Measurements from ENCODE around the gene MACROD2.

The MACROD2 gene

DNA sequence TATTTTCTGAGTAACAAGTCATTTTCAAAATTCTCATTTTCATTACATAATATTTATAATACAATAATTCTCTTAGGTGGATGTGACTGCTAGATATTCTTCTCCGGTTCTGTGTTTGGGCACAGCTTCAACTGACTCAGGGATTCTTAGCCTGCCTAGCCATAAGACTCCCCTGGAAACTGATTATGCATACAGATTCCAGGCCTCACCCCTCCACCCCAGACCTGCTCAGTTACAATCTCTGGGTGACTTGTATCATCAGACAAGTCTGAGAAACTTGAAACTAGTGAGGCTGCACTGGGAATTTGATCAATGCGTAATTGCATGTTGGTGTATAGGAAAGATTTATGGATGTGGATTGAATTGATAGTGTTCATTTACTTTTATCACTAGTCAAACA, 316.7 kb downstream of the MACROD2 start:
- CTCF ChIA-PET, result no interaction called here
- POLR2A ChIA-PET, result no interaction called here
- Histone ChIP-seq H3K27ac (ENCODE audit: extremely low read depth, low read depth, low read length) (no peak overlapping the region), H3K9me3 (ENCODE audit: control insufficient read depth, insufficient read depth, low read depth, low read length) (no peaks in the 10 kb centered on the region), H3K4me1 (ENCODE audit: control insufficient read depth, insufficient read depth, low read length) (no peaks in the 10 kb centered on the region), H3K36me3 (ENCODE audit: control insufficient read depth in 2 of 2, insufficient read depth in 1 of 2, low read length in 2 of 2) (no peaks in the 10 kb centered on the region), H3K4me3 (ENCODE audit: low read depth, low read length) (no peak overlapping the region)
- no peak for TF ChIP-seq YY1 (tag by site-specific recombination; IDR thresholded peaks at IDR 0.05)
- no peak for TF ChIP-seq ZSCAN23 (tag by site-specific recombination; IDR thresholded peaks at IDR 0.05)
- no peak for TF ChIP-seq GLI2 (tag by site-specific recombination; IDR thresholded peaks at IDR 0.05; ENCODE audit: borderline replicate concordance, low read depth)
- TF ChIP-seq ZNF114 (tag by site-specific recombination; IDR thresholded peaks at IDR 0.05), result no peak

DNA sequence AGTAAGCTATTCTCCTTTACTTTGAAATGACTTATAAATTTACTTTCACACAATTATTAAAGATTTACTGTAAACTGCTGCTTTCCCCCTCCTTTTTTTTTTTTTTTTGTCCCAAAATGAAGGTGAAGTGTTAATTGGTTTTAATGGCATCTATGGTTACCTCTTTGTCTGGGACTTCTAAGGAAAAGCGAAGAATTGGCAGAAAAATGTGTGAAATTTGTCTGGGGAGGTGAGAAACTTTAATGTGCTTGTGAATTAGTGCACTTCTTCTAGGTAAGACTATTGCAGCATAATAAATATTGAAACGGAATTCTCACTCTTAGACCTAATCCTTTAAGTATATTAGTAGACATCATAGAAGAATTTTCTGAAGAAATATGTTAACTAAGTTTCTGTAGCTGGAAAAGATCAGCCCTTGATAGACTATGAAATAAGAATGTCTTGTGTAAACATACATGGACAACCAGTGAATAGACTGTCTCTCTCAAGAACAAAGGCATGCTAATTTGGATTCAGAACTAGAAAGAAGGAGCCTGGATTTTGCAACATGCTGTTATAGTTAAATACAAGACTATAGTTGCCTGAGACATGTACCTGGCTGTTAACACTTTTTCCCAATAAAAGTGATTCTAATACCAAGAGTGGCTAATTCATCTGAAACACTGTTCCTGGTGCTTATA, 318.2 kb downstream of the MACROD2 start:
- ChIA-PET POLR2A (no interaction called here), CTCF (interaction anchor here (0.6 kb wide), 1 partner anchor 464 kb away, joined by 4 read pairs; no protein-coding TSS in a partner anchor)
- no peak overlapping the region for H3K4me3 ChIP-seq (ENCODE audit: low read depth, low read length)
- H3K27ac ChIP-seq (ENCODE audit: extremely low read depth, low read depth, low read length), result no peak overlapping the region
- TF ChIP-seq ZBTB17 (tag by site-specific recombination; IDR thresholded peaks at IDR 0.05) (no peak), ZNF549 (tag by site-specific recombination; IDR thresholded peaks at IDR 0.05) (no peak)
- TF ChIP-seq, protein P1, sequence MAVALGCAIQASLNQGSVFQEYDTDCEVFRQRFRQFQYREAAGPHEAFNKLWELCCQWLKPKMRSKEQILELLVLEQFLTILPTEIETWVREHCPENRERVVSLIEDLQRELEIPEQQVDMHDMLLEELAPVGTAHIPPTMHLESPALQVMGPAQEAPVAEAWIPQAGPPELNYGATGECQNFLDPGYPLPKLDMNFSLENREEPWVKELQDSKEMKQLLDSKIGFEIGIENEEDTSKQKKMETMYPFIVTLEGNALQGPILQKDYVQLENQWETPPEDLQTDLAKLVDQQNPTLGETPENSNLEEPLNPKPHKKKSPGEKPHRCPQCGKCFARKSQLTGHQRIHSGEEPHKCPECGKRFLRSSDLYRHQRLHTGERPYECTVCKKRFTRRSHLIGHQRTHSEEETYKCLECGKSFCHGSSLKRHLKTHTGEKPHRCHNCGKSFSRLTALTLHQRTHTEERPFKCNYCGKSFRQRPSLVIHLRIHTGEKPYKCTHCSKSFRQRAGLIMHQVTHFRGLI (tag by site-specific recombination; IDR thresholded peaks at IDR 0.05), result no peak
- no peaks in the 10 kb centered on the region for H3K4me1 ChIP-seq (ENCODE audit: control insufficient read depth, insufficient read depth, low read length)
- H3K36me3 ChIP-seq (ENCODE audit: control insufficient read depth in 2 of 2, insufficient read depth in 1 of 2, low read length in 2 of 2), result no peaks in the 10 kb centered on the region
- H3K9me3 ChIP-seq (ENCODE audit: control insufficient read depth, insufficient read depth, low read depth, low read length), result no peaks in the 10 kb centered on the region

DNA sequence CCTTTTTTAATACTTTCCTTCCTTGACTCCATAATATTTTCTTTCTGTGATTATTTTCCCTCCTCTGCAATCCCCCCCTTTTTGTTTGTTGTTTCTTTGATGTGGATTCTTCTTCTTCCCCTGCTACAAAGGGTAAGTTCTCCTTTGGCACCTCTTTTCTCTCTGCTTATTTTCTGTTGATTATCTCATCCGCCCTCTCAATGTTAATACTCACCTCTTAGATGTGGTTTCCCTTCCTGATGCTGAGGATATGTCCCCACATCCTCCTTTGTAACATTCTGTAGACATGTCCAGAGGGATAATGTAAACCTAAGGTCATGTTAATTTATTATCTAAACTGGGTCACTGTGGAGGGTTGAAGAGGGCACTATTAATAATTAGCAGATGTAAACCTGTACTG, 324.4 kb downstream of the MACROD2 start:
- TF ChIP-seq ZNF138 (tag by site-specific recombination; IDR thresholded peaks at IDR 0.05; ENCODE audit: borderline replicate concordance) (no peak), ZNF596 (tag by site-specific recombination; IDR thresholded peaks at IDR 0.05) (no peak), ZNF311 (tag by site-specific recombination; IDR thresholded peaks at IDR 0.05; ENCODE audit: borderline replicate concordance) (no peak), ZNF777 (tag by site-specific recombination; IDR thresholded peaks at IDR 0.05; ENCODE audit: borderline replicate concordance) (no peak)
- TF ChIP-seq, protein P2, sequence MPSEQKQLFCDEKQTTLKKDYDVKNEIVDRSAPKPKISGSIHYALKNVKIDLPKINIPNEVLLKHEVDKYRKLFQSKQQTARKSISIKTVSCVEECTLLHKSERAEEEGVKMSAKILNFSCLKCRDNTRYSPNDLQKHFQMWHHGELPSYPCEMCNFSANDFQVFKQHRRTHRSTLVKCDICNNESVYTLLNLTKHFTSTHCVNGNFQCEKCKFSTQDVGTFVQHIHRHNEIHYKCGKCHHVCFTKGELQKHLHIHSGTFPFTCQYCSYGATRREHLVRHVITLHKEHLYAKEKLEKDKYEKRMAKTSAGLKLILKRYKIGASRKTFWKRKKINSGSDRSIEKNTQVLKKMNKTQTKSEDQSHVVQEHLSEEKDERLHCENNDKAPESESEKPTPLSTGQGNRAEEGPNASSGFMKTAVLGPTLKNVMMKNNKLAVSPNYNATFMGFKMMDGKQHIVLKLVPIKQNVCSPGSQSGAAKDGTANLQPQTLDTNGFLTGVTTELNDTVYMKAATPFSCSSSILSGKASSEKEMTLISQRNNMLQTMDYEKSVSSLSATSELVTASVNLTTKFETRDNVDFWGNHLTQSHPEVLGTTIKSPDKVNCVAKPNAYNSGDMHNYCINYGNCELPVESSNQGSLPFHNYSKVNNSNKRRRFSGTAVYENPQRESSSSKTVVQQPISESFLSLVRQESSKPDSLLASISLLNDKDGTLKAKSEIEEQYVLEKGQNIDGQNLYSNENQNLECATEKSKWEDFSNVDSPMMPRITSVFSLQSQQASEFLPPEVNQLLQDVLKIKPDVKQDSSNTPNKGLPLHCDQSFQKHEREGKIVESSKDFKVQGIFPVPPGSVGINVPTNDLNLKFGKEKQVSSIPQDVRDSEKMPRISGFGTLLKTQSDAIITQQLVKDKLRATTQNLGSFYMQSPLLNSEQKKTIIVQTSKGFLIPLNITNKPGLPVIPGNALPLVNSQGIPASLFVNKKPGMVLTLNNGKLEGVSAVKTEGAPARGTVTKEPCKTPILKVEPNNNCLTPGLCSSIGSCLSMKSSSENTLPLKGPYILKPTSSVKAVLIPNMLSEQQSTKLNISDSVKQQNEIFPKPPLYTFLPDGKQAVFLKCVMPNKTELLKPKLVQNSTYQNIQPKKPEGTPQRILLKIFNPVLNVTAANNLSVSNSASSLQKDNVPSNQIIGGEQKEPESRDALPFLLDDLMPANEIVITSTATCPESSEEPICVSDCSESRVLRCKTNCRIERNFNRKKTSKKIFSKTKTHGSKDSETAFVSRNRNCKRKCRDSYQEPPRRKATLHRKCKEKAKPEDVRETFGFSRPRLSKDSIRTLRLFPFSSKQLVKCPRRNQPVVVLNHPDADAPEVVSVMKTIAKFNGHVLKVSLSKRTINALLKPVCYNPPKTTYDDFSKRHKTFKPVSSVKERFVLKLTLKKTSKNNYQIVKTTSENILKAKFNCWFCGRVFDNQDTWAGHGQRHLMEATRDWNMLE (tag by site-specific recombination; conservative IDR thresholded peaks at IDR 0.05; ENCODE audit: low read depth), result no peak
- TF ChIP-seq, protein P3, sequence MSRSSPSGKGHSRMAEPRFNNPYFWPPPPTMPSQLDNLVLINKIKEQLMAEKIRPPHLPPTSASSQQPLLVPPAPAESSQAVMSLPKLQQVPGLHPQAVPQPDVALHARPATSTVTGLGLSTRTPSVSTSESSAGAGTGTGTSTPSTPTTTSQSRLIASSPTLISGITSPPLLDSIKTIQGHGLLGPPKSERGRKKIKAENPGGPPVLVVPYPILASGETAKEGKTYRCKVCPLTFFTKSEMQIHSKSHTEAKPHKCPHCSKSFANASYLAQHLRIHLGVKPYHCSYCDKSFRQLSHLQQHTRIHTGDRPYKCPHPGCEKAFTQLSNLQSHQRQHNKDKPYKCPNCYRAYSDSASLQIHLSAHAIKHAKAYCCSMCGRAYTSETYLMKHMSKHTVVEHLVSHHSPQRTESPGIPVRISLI (tag by site-specific recombination; IDR thresholded peaks at IDR 0.05), result no peak

More for the DNA sequence above, 324.4 kb downstream of the MACROD2 start:
- H3K4me1 ChIP-seq (ENCODE audit: control insufficient read depth, insufficient read depth, low read length), result no peaks in the 10 kb centered on the region
- ChIA-PET POLR2A (no interaction called here), CTCF (no interaction called here)
- no peaks in the 10 kb centered on the region for H3K36me3 ChIP-seq (ENCODE audit: control insufficient read depth in 2 of 2, insufficient read depth in 1 of 2, low read length in 2 of 2)
- H3K27ac ChIP-seq (ENCODE audit: extremely low read depth, low read depth, low read length), result no peak overlapping the region
- no peaks in the 10 kb centered on the region for H3K9me3 ChIP-seq (ENCODE audit: control insufficient read depth, insufficient read depth, low read depth, low read length)
- H3K4me3 ChIP-seq (ENCODE audit: low read depth, low read length), result no peak overlapping the region
